ENCODE data around the gene TCF4. TPM values are rescaled to one million over a fixed set of nuclear protein-coding genes. Genes with fewer than 3 reads are reported as not detected.

TCF4 gene
- total RNA-seq, 1 donor from 2014 or later = 199 TPM

DNA sequence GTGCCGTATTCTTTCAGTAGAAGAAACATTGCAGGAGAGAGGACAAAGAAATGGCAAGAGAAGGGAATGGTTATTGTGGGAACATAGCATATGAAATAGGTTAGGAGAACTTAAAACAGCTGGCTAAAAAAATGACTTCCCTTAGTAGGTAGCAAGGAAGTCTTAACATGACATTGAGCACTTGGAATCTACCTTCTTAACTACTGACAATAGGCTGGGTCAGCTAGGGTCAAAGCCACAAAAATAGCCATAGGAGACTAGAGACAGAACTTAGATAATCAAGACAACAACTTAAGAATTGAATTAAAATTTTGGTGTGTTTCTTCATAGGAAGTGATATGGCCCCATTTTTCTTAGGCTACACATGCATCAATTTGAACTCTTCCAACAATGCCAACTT lies 227.9 kb downstream of the TCF4 start:
- Mint-ChIP-seq H3K27me3 (ENCODE audit: unreplicated experiment) (no peaks in the 10 kb centered on the region), H3K4me3 (ENCODE audit: unreplicated experiment) (no peak overlapping the region), H3K9me3 (ENCODE audit: unreplicated experiment) (no peaks in the 10 kb centered on the region), H3K36me3 (ENCODE audit: unreplicated experiment) (no peaks in the 10 kb centered on the region), H3K27ac (ENCODE audit: unreplicated experiment) (no peak overlapping the region), H3K4me1 (ENCODE audit: low read depth, unreplicated experiment) (peaks cover 6% of the 10 kb centered on the region)
- no peak for DNase-seq
- TF ChIP-seq, protein P1, sequence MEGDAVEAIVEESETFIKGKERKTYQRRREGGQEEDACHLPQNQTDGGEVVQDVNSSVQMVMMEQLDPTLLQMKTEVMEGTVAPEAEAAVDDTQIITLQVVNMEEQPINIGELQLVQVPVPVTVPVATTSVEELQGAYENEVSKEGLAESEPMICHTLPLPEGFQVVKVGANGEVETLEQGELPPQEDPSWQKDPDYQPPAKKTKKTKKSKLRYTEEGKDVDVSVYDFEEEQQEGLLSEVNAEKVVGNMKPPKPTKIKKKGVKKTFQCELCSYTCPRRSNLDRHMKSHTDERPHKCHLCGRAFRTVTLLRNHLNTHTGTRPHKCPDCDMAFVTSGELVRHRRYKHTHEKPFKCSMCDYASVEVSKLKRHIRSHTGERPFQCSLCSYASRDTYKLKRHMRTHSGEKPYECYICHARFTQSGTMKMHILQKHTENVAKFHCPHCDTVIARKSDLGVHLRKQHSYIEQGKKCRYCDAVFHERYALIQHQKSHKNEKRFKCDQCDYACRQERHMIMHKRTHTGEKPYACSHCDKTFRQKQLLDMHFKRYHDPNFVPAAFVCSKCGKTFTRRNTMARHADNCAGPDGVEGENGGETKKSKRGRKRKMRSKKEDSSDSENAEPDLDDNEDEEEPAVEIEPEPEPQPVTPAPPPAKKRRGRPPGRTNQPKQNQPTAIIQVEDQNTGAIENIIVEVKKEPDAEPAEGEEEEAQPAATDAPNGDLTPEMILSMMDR (IDR thresholded peaks at IDR 0.05; ENCODE audit: partially characterized antibody, unreplicated experiment) = no peak

DNA sequence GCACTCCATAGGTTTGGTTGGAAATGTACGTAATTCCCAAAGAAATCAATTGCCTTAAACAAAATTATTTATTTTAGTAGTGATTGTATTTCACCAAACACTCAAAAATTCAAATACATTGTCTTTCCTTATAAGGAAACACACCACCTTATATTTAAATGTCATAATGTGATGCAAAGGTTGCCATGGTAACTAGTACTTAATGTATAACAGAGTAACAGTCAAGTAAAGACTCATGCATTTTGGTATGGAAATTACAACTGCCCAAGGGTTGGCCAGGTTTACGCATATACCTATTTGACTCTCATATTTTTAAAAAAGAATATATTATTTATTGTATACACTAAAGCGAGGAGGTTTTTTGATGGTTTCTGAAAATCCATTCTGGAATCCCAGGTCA lies 231.2 kb downstream of the TCF4 start:
- Mint-ChIP-seq H3K9me3 (ENCODE audit: unreplicated experiment) (no peaks in the 10 kb centered on the region), H3K4me3 (ENCODE audit: unreplicated experiment) (no peak overlapping the region), H3K27ac (ENCODE audit: unreplicated experiment) (no peak overlapping the region), H3K4me1 (ENCODE audit: low read depth, unreplicated experiment) (peaks cover 24% of the 10 kb centered on the region), H3K36me3 (ENCODE audit: unreplicated experiment) (no peaks in the 10 kb centered on the region), H3K27me3 (ENCODE audit: unreplicated experiment) (no peaks in the 10 kb centered on the region)
- DNase-seq = no peak
- TF ChIP-seq, protein P1 (IDR thresholded peaks at IDR 0.05; ENCODE audit: partially characterized antibody, unreplicated experiment) = no peak

DNA sequence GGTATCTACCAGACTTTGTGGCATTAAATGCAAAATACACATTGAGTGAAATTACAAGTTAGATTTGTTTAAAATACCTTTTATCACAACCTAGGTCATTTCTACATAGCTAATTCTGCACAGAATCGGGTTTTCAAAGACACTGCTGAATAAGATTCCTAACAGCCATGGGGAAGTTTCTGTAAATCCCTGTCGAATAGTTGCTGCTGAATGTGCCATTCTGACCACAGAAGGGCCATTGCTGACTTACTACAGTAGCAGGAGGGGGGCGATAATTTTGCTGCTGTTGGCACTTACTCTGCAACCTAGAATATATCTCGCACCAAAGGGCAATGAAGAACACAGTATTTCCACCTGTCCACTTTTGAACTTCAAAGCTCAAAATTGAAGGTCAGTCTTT lies 232.8 kb downstream of the TCF4 start:
- Mint-ChIP-seq H3K4me3 (ENCODE audit: unreplicated experiment) (no peak overlapping the region), H3K4me1 (ENCODE audit: low read depth, unreplicated experiment) (peaks cover 34% of the 10 kb centered on the region), H3K36me3 (ENCODE audit: unreplicated experiment) (no peaks in the 10 kb centered on the region), H3K27ac (ENCODE audit: unreplicated experiment) (no peak overlapping the region), H3K9me3 (ENCODE audit: unreplicated experiment) (no peaks in the 10 kb centered on the region), H3K27me3 (ENCODE audit: unreplicated experiment) (peaks cover 3% of the 10 kb centered on the region)
- no peak for DNase-seq
- TF ChIP-seq, protein P1 (IDR thresholded peaks at IDR 0.05; ENCODE audit: partially characterized antibody, unreplicated experiment) = no peak

DNA sequence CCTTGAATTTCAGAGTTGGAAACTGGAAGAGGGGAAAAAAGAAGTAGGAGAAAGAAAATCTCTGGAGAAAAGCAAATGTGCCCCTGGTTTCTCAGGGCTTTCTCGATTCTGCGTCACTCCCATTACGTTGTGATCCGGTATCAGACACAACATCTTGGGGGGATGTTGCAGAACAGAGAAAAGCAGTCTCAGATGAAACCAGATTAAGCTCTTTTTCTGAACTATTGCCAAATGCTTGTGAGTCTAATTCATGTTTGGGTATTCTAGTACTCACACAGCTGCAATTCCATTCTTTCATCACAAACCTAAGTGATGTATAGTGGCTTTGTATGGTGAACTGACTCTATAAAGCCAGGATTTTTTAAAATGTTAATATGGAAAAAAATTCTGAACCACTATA lies 233.2 kb downstream of the TCF4 start:
- Mint-ChIP-seq H3K27ac (ENCODE audit: unreplicated experiment) (no peak overlapping the region), H3K27me3 (ENCODE audit: unreplicated experiment) (peaks cover 3% of the 10 kb centered on the region), H3K4me3 (ENCODE audit: unreplicated experiment) (no peak overlapping the region), H3K4me1 (ENCODE audit: low read depth, unreplicated experiment) (peaks cover 38% of the 10 kb centered on the region), H3K36me3 (ENCODE audit: unreplicated experiment) (no peaks in the 10 kb centered on the region), H3K9me3 (ENCODE audit: unreplicated experiment) (no peaks in the 10 kb centered on the region)
- TF ChIP-seq, protein P1 (IDR thresholded peaks at IDR 0.05; ENCODE audit: partially characterized antibody, unreplicated experiment) = no peak
- DNase-seq = no peak

DNA sequence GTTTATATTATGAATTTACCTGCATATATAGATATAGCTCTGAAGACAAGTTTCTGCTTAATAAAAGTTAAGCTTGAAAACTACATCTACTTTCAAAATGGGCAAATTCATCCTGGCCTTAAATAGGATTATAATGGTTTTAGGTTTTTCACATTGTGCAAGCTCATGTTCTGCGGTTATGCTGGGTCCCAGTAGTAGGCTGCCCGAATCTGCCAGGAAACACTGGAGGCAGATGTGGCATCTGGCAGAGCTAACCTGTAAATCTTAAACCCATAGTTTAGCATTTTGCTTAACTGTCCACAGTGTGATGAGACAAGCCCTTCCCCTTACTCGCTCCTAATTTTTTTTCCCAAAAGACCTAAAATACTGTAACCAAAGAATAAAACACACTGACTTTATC lies 234.2 kb downstream of the TCF4 start:
- DNase-seq = no peak
- Mint-ChIP-seq H3K27ac (ENCODE audit: unreplicated experiment) (no peak overlapping the region), H3K4me3 (ENCODE audit: unreplicated experiment) (no peak overlapping the region), H3K27me3 (ENCODE audit: unreplicated experiment) (peaks cover 3% of the 10 kb centered on the region), H3K36me3 (ENCODE audit: unreplicated experiment) (no peaks in the 10 kb centered on the region), H3K4me1 (ENCODE audit: low read depth, unreplicated experiment) (peaks cover 36% of the 10 kb centered on the region), H3K9me3 (ENCODE audit: unreplicated experiment) (no peaks in the 10 kb centered on the region)
- TF ChIP-seq, protein P1 (IDR thresholded peaks at IDR 0.05; ENCODE audit: partially characterized antibody, unreplicated experiment) = no peak
